Esophagus muscularis mucosa (tissue), 4 donors: Measurements from ENCODE around the gene TNFSF8. TPM values are rescaled to one million over a fixed set of nuclear protein-coding genes. Genes with fewer than 3 reads are reported as not detected.

Experiments used
- DNase-seq: peaks from one replicate; pipeline ENCODE4 v3.0.0-alpha.2; 2017; ENCODE audit errors: extremely low spot score
- H3K27ac ChIP-seq, 4 donors: fragments of 200-600 bp; sonication (generic); replicated peaks in 1 of 4; 1 replicate in 3 of 4; 2 replicates in 1 of 4; pipeline ENCODE4 v1.5.1; 2016 to 2019; ENCODE audit warnings: mild to moderate bottlenecking in 1 of 4
- H3K27me3 ChIP-seq, 4 donors: fragments of 200-600 bp; sonication (generic); one replicate each; pipeline versions ENCODE4 v1.5.1 to v1.6.0; 2016 to 2019
- H3K36me3 ChIP-seq, 4 donors: fragments of 200-600 bp; sonication (generic); one replicate each; pipeline ENCODE4 v1.5.1; 2016 to 2019
- H3K4me1 ChIP-seq, 4 donors: fragments of 200-600 bp; sonication (generic); one replicate each; pipeline ENCODE4 v1.5.1; 2016 to 2019
- H3K4me3 ChIP-seq, 4 donors: fragments of 200-600 bp; sonication (generic); 1 replicate in 2 of 4; 2 replicates in 2 of 4; pipeline ENCODE4 v1.5.1; 2016 to 2019; ENCODE audit warnings: mild to moderate bottlenecking in 4 of 4, moderate library complexity in 1 of 4
- H3K9me3 ChIP-seq, 4 donors: fragments of 200-600 bp; sonication (generic); 1 replicate in 3 of 4; 2 replicates in 1 of 4; pipeline ENCODE4 v1.5.1; 2016 to 2019
- CTCF ChIP-seq, 3 experiments: fragments of 200-600 bp in 2 of 3; fragments of 450-650 bp in 1 of 3; sonication (generic) in 2 of 3; IDR thresholded peaks; one replicate each; pipeline ENCODE4 v1.5.1; 2017 to 2019; ENCODE audit warnings: antibody characterized with exemption in 3 of 3, mild to moderate bottlenecking in 2 of 3, moderate library complexity in 1 of 3
- EP300 ChIP-seq: sonication (generic); formaldehyde crosslinking; IDR thresholded peaks from one replicate; pipeline ENCODE4 v1.6.1; 2017; ENCODE audit warnings: antibody characterized with exemption
- POLR2A ChIP-seq: fragments of 450-650 bp; IDR thresholded peaks from one replicate; pipeline ENCODE4 v1.6.1; 2017; ENCODE audit warnings: antibody characterized with exemption, moderate library complexity, mild to moderate bottlenecking, low read depth
- POLR2AphosphoS5 ChIP-seq, 2 donors: sonication (generic); formaldehyde crosslinking; IDR thresholded peaks; one replicate each; pipeline ENCODE4 v1.6.1; 2017; ENCODE audit warnings: antibody characterized with exemption in 2 of 2
- WGBS: methylation state at CpG from one replicate; pipeline ENCODE4 v1.1.5; 2018; 5-methylcytosine and 5-hydroxymethylcytosine counted together
- intact Hi-C: fragments of 100-400 bp; cut with DNase I; formaldehyde crosslinking; loops from one replicate; pipeline ENCODE4 v1.15.1; 2023
- total RNA-seq, 4 donors: library from RNA; depleted of rRNA; stranded (reverse); fragments of >200 nt; gene quantifications; one replicate each; pipeline versions ENCODE4 v1.1.0 to v1.2.1, GENCODE V29; 2016

The TNFSF8 gene
- total RNA-seq, 4 donors from 2014 or later, result 0.46 to 4.0 (median 1.4) TPM

- H3K4me1 ChIP-seq, result no peaks in the 10 kb centered on the region
- H3K27me3 ChIP-seq, result no peaks in the 10 kb centered on the region
- intact Hi-C loops, result loop anchor here (10.0 kb wide), 2 partner anchors 243 to 503 kb away; no protein-coding TSS in a partner anchor
- H3K4me3 ChIP-seq, result no peak overlapping the region
- TF ChIP-seq POLR2AphosphoS5 (IDR thresholded peaks at IDR 0.05), result no peak
- TF ChIP-seq EP300, result no peak
- TF ChIP-seq CTCF (IDR thresholded peaks at IDR 0.05), result no peak
- TF ChIP-seq POLR2A, result no peak
- H3K9me3 ChIP-seq, result no peaks in the 10 kb centered on the region
- H3K27ac ChIP-seq, result no peak overlapping the region
- WGBS, result 81% methylated on average over 3 of the region's 3 CpGs
- no peak for DNase-seq
- H3K36me3 ChIP-seq, result no peaks in the 10 kb centered on the region
Observed at GRCh38 chr9:114908104-114908622, 22.2 kb downstream of the TNFSF8 start.

GRCh38 chr9:114906922-114907571 lies 23.3 kb downstream of the TNFSF8 start:
- Histone ChIP-seq H3K27ac (no peak overlapping the region), H3K27me3 (no peaks in the 10 kb centered on the region), H3K4me1 (no peaks in the 10 kb centered on the region), H3K9me3 (no peaks in the 10 kb centered on the region), H3K36me3 (no peaks in the 10 kb centered on the region), H3K4me3 (no peak overlapping the region)
- 69% methylated on average over 5 of the region's 7 CpGs for WGBS
- intact Hi-C loops, result loop anchor here (10.0 kb wide), 2 partner anchors 242 to 502 kb away; no protein-coding TSS in a partner anchor
- TF ChIP-seq CTCF (IDR thresholded peaks at IDR 0.05) (peak; percentile 15 to 45 (median 21)), POLR2AphosphoS5 (IDR thresholded peaks at IDR 0.05) (no peak)
- no peak for DNase-seq

DNA sequence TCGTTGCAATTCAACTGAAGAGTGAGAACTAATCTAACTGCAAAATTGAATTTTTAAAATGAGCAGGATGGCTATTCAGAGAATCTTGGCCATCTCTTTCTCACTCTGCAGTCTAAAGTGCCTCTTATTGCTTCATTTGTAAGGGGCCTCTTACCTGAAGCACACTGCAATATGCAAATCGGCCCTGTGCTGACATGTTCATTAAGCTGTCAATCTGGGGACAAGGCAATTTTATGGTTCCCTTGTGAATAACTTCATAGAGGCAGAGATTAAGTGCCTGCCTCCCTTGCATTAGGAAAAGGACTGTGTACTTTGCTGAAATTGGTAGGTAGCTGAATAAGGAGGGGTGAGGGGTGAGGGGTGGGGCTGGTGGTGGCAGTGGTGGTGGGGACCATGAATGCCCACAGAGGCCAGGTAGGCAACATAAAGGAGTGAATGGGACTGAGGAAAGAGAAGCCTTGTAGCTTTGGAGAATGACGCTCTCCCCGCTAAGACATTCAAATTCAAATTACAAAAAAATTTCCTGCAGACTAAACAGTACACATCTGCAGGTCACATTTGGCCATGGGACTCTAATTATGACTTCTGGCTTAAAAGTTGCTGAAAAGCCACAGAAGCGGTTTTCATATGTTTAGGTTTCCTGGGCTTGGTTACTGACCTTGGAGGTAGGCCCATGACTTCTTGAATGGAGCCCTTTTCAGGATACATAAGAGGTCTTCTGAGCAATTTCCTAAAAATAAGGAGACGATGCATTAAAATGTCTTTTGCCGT lies 25.0 kb downstream of the TNFSF8 start:
- TF ChIP-seq CTCF (IDR thresholded peaks at IDR 0.05), result no peak
- no peak for TF ChIP-seq POLR2AphosphoS5 (IDR thresholded peaks at IDR 0.05)
- no peak for TF ChIP-seq EP300
- no peak for TF ChIP-seq POLR2A
- no peaks in the 10 kb centered on the region for H3K27me3 ChIP-seq
- no peak overlapping the region for H3K4me3 ChIP-seq
- 85% methylated on average over 7 of the region's 7 CpGs for WGBS
- no peak overlapping the region for H3K27ac ChIP-seq
- no peaks in the 10 kb centered on the region for H3K4me1 ChIP-seq
- DNase-seq, result no peak
- intact Hi-C loops, result loop anchor here (10.0 kb wide), 2 partner anchors 241 to 501 kb away; no protein-coding TSS in a partner anchor
- no peaks in the 10 kb centered on the region for H3K9me3 ChIP-seq
- H3K36me3 ChIP-seq, result no peaks in the 10 kb centered on the region

DNA sequence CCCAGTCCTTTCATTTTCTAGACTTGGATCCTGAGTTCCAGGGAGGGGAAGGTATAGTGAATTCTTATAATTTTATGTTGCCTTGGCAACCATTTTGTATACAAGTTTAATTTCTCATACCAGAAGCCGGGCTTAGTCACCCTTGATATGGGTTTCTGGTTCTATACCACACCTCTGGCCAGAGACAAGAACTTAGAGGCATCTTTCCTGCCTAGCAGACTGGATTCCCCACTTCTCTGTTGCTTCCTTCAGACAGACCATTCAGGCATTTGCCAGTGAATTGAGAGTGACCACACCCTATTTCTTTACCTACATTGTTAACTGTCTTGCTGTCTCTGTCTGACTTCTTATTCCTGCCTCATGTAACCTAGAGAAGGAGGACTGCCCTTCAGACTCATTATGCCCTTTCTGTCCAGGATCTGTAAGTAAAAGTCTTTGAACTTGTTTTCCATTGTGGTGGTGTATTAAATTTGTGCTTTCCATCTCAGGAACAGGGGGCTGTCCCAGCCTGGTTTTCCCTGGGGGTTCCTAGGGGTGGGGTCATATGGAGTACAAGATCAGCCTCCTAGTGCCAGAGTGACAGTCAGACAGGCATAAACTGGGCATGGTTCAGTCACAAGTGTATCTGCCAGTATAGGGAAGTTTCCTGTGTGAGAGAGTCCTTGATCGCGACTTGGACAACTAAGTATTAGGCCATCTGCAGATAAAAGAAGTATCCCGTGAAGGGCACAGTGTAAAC lies 27.4 kb downstream of the TNFSF8 start:
- Histone ChIP-seq H3K4me1 (peaks cover 0 to 5% (median 0%) of the 10 kb centered on the region in 4 donors), H3K27ac (no peak overlapping the region), H3K4me3 (no peak overlapping the region), H3K36me3 (no peaks in the 10 kb centered on the region), H3K9me3 (no peaks in the 10 kb centered on the region), H3K27me3 (no peaks in the 10 kb centered on the region)
- WGBS, result 65% methylated on average over 4 of the region's 4 CpGs
- peak; percentile 77 for DNase-seq
- TF ChIP-seq POLR2AphosphoS5 (IDR thresholded peaks at IDR 0.05), result no peak
- no peak for TF ChIP-seq CTCF (IDR thresholded peaks at IDR 0.05)
- intact Hi-C loops, result loop anchor here (10.0 kb wide), 2 partner anchors 238 to 498 kb away; no protein-coding TSS in a partner anchor
